Stimulated activated effector memory CD8-positive, alpha-beta T cell treated with anti-CD3 and anti-CD28 coated beads, Interleukin-12 subunit alpha, Interleukin-12 subunit beta, amount 100 ng/mL, for 72 hours (primary cell): ENCODE data around the gene PYGB.

Experiments
- ATAC-seq: fragments of 150-1000 bp; cut with Tn5 transposase; 2 replicates; pipeline ENCODE4 v1.10.0; 2021
- DNase-seq, 2 donors: peaks; one replicate each; pipeline ENCODE4 v3.0.0; 2021 to 2022; ENCODE audit warnings: low spot score in 2 of 2
- H3K27ac Mint-ChIP-seq: one replicate; pipeline ENCODE4 v1.8.0; 2022; ENCODE audit warnings: mild to moderate bottlenecking, mixed read lengths
- H3K36me3 Mint-ChIP-seq: one replicate; pipeline ENCODE4 v1.8.0; 2022; ENCODE audit warnings: mild to moderate bottlenecking, mixed read lengths
- H3K4me1 Mint-ChIP-seq: one replicate; pipeline ENCODE4 v1.8.0; 2022; ENCODE audit warnings: mixed read lengths
- H3K4me3 Mint-ChIP-seq: one replicate; pipeline ENCODE4 v1.8.0; 2022; ENCODE audit warnings: mild to moderate bottlenecking, mixed read lengths
- H3K9me3 Mint-ChIP-seq: one replicate; pipeline ENCODE4 v1.8.0; 2022; ENCODE audit warnings: mixed read lengths

The PYGB gene

DNA sequence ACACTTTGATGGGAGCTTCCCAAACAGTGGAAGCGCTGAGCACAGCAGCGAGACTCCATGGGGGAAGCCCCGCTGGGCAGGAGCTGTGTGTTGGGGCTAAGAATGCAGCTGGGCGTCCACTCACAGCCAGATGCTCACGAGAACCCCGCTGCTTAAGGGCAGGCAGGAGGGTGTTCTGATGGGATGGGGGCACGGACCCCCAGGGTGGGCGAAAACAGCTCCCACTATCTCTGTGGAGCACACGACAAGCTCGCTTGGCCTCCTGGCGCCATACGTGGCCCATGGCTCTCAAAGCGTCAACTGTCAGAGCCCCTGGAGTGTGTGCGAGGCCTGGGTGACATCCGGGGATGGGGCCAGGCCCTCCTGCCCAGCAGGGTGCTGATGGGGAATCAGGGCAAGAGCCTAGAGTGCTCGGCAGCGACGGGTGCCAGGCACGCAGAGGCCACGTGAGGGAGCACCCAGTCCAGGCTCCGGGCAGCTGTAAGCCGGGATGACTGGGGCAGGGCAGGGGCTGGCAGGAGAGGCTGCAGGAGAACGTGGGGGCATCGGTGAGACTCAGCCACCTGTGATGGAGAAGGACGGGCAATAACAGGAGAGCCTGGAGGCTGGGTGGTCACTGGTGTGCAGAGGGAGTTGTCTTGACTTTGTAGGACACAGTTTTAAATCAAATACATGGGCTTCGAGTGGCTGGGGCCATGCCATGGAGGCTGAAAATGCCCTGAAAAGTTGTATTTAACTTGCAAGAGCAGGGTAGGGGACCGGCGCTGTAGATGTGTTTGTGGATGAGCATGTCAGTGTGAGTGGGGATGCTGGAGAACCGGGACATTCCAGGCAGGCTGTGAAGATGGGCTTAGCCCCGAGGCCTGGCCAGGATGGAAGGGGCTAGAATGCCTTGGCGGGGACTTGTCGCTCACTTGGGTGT lies 27.3 kb downstream of the PYGB start:
- ATAC-seq (no peak), DNase-seq (no peak)
- H3K9me3 Mint-ChIP-seq: no peaks in the 10 kb centered on the region
- no peak overlapping the region for H3K4me3 Mint-ChIP-seq
- H3K4me1 Mint-ChIP-seq: no peaks in the 10 kb centered on the region
- H3K36me3 Mint-ChIP-seq: peaks cover 40% of the 10 kb centered on the region
- H3K27ac Mint-ChIP-seq: peak overlapping the region; percentile 63

DNA sequence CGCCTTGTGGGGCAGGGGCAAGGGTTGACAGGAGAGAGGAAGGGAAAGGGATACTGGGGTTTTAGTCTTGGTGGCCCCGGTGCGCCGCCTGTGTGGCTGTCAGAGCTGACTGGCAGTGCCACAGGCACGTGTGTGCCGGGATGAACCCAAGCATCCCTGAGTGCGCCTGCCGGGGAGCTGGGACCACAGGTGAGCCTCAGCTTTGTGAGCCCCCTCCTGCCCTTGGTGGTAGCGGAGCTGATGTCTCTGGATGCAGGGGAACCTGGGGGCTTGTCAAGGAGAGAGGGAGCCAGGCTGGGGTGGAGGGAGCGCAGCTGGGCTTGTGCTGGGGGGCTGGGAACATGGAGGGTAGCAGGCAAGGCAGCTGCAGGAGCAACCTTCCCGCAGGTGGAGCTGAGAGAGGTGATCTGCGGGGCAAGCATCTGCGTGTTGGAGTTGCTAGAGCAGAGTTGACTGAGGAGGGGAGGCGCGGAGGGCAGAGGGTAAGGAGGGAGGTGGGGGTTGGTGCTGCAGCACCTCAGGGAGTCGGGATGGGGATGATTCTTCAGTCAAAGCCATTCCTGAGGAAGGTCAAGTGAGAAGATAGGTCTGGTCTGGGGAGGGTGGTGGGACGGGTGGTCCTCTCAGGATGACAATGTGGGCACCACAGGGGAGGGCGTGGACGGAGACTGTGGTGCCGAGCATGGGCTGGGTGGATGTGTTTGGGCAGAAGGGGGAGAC lies 28.1 kb downstream of the PYGB start:
- Mint-ChIP-seq H3K9me3 (no peaks in the 10 kb centered on the region), H3K4me3 (no peak overlapping the region), H3K4me1 (no peaks in the 10 kb centered on the region), H3K36me3 (peaks cover 31% of the 10 kb centered on the region), H3K27ac (peak overlapping the region; percentile 63)
- ATAC-seq: no peak
- DNase-seq: no peak

DNA sequence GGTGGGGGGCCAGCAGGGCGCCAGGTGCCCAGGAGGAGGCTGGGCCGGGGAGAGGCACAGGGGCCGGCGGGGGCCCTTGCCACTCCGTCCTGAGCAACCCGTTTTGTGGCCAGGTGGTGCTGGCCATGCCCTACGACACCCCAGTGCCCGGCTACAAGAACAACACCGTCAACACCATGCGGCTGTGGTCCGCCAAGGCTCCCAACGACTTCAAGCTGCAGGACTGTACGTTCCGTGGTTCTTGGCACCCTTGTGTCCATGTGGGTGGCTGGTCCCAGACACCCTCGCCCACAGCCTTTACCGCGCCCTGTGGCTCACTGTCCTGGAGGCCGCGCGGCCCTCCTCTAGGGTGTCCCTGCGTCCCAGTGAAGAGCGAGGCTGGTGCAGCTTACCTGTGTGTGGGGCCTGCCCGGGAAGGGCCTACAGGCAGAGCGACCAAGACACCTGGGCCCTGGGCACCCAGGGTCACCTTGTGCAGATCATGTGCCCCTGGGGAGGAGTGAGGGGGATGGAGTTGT lies 28.7 kb downstream of the PYGB start:
- Mint-ChIP-seq H3K36me3 (peaks cover 27% of the 10 kb centered on the region), H3K9me3 (no peaks in the 10 kb centered on the region), H3K27ac (peak overlapping the region; percentile 61), H3K4me1 (no peaks in the 10 kb centered on the region), H3K4me3 (no peak overlapping the region)
- ATAC-seq (no peak), DNase-seq (no peak)

DNA sequence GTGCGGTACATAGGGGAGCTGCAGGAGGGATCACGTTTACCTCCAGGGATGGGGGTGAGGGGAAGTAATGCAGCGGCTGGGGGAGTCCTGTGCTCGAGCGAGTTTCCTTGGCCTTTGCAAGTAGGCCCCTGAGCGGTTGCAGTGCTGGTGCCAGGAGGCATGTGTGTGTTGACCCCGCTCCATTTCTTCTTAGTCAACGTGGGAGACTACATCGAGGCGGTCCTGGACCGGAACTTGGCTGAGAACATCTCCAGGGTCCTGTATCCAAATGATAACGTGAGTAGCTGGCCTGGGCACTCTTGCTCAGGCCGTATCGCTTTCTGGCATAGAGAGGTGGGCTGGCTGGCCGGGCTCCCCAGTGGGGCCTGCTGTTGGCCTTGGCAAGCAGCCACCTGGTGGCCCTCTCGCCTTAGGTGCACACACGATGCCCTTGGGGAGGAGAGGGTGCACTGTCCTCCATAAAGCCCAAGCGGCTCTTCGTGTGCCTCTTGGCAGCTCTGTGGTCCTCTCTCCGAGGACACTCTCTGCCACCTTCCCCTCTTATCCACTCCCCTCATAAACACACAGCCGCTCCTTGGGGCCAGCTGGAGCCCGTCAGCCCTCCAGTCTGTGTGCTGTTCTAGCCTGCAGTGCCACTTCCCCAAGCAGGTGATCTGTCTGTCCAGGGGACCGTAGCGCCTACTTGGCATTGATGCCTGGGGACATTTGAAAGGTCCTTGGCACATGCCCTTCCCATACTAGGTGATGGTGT lies 29.3 kb downstream of the PYGB start:
- Mint-ChIP-seq H3K4me3 (no peak overlapping the region), H3K36me3 (peaks cover 22% of the 10 kb centered on the region), H3K4me1 (peaks cover under 1% of the 10 kb centered on the region), H3K27ac (peak overlapping the region; percentile 61), H3K9me3 (no peaks in the 10 kb centered on the region)
- no peak for ATAC-seq
- no peak for DNase-seq

DNA sequence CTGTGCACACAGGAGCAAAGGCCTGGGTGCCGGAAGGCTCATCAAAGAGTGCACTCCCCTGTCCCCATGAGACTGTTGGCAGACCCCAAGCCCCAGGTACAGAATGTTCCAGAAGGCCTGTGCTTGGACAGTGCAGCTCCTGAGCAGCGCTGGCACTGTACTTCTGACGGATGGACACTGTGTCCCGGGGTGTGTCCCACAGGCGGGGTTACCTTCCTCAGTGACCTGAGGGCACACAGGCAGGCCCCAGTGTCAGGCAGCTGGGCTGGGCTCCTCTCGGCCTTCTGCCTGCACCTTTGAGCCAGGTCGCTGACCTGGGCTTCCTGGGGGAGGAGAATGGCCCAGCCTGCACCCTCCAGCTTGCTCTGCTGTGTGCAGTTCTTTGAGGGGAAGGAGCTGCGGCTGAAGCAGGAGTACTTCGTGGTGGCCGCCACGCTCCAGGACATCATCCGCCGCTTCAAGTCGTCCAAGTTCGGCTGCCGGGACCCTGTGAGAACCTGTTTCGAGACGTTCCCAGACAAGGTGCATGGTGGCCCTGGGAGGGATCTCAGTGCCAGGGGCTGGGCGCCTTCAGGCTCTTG lies 30.1 kb downstream of the PYGB start:
- H3K9me3 Mint-ChIP-seq: no peaks in the 10 kb centered on the region
- H3K4me3 Mint-ChIP-seq: no peak overlapping the region
- no peak for DNase-seq
- ATAC-seq: no peak
- H3K4me1 Mint-ChIP-seq: peaks cover 5% of the 10 kb centered on the region
- H3K27ac Mint-ChIP-seq: peak overlapping the region; percentile 23
- H3K36me3 Mint-ChIP-seq: peaks cover 23% of the 10 kb centered on the region

DNA sequence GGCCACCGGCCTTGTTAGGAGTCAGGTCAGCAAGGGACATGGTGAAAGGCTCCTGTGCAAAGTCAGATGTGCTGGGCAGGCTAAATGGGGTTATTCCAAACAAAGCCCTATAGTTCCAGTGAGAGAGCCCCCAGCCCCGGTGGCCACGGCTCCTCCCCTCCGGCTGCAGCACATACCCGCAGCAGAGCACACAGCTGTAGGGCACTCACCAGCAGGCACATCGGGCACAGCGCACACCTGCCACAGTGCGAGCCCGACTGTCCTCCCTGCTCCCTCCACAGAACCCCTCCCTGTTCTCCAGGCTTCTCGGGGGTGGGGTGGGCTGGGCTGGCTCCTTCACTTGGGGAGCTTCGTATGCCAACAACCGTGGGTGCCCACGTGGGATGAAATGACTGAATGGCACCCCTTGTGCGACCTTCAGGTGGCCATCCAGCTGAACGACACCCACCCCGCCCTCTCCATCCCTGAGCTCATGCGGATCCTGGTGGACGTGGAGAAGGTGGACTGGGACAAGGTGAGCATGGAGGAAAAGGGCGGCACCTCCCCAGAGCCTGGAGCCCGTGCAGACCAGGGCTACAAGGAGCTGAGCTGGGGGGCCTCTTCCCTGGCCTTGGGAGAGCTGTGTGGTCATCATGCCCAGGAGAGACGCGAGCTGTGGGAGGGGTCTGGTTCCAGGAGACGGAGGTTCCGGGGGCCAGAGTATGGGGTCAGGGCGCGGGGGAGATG lies 30.9 kb downstream of the PYGB start:
- H3K27ac Mint-ChIP-seq: no peak overlapping the region
- no peak for ATAC-seq
- DNase-seq: no peak
- H3K4me1 Mint-ChIP-seq: peaks cover 5% of the 10 kb centered on the region
- H3K36me3 Mint-ChIP-seq: peaks cover 26% of the 10 kb centered on the region
- H3K4me3 Mint-ChIP-seq: no peak overlapping the region
- H3K9me3 Mint-ChIP-seq: no peaks in the 10 kb centered on the region

DNA sequence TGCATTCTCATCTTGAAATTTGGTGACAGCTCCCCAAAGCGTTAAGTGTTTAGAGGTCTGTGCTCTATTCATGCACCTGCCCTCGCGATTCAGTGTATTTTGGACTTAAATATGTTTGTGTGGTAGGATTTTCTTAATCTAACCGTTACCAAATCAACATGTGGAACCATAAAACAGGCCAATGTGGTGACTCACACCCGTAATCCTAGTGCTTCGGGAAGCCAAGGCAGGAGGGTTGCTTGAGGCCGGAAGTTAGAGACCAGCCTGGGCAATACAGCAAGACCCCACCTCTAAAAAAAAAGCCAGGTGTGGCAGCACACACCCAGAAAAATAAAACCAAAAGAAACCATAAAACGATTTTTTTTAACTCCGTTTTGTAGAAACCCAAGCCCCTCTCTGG lies 31.5 kb downstream of the PYGB start:
- H3K4me3 Mint-ChIP-seq: no peak overlapping the region
- no peaks in the 10 kb centered on the region for H3K9me3 Mint-ChIP-seq
- DNase-seq (no peak), ATAC-seq (no peak)
- peaks cover 32% of the 10 kb centered on the region for H3K36me3 Mint-ChIP-seq
- no peak overlapping the region for H3K27ac Mint-ChIP-seq
- peaks cover 5% of the 10 kb centered on the region for H3K4me1 Mint-ChIP-seq

DNA sequence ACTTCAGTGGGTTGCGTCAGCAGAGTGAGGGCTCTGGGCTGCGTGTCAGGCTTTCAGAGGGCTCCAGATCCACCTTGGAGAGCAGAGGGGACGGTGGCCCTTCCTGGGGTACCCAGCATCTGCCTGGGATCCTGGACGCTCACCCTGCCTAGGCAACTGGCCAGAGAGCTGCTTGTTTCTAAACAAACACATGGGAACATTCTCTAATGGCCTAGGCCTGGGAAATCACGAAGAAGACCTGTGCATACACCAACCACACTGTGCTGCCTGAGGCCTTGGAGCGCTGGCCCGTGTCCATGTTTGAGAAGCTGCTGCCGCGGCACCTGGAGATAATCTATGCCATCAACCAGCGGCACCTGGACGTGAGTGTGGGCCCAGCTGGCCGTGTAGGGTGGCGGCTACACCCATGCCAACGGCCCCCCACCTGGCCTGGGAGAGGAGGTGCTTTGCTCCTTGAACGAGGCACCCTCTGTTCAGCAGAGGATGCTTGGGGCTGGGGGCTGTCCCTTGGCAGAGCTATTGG lies 32.2 kb downstream of the PYGB start:
- no peak for ATAC-seq
- Mint-ChIP-seq H3K27ac (no peak overlapping the region), H3K9me3 (no peaks in the 10 kb centered on the region), H3K36me3 (peaks cover 35% of the 10 kb centered on the region), H3K4me1 (peaks cover 5% of the 10 kb centered on the region), H3K4me3 (no peak overlapping the region)
- DNase-seq: no peak

DNA sequence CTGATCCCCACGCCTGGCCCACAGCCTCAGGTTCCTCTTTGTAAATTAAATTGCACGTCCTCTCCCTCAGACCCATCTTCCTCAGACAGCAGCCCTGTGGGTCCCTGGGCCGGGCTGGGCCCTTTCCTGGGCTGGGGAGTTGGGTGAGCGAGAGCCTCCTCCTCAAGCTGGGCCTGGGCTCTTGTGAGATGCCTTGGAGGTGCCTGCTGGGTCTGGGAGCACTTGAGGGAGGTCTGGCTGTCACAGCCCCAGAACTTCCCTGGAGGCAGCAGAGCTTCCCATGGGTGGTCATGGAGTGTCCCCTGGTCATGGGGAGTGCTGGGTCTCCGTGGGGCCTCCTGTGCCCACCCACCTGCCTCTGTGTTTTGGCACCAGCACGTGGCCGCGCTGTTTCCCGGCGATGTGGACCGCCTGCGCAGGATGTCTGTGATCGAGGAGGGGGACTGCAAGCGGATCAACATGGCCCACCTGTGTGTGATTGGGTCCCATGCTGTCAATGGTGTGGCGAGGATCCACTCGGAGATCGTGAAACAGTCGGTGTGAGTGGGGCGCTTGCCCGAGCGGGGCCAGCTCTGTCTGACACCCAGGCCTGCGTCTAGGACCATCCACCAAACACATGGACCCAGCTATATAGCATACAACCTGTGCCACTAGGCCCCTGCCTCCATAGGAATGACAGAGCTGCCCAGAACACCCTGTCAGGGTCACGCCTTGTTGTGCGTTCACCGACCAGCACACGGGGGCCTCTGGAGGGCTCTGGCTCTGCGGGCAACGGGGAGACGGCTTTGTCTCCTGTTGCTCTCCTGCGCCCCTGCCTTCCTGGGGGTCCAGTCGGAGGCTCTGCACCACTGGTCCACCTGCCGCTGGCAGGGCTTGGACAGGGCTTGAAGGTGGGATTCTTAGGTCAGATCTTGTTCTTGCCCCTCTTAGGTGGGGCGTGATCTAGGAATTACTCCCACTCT lies 33.0 kb downstream of the PYGB start:
- Mint-ChIP-seq H3K9me3 (no peaks in the 10 kb centered on the region), H3K4me1 (peaks cover 5% of the 10 kb centered on the region), H3K36me3 (peaks cover 35% of the 10 kb centered on the region), H3K4me3 (no peak overlapping the region), H3K27ac (no peak overlapping the region)
- DNase-seq (no peak), ATAC-seq (no peak)

DNA sequence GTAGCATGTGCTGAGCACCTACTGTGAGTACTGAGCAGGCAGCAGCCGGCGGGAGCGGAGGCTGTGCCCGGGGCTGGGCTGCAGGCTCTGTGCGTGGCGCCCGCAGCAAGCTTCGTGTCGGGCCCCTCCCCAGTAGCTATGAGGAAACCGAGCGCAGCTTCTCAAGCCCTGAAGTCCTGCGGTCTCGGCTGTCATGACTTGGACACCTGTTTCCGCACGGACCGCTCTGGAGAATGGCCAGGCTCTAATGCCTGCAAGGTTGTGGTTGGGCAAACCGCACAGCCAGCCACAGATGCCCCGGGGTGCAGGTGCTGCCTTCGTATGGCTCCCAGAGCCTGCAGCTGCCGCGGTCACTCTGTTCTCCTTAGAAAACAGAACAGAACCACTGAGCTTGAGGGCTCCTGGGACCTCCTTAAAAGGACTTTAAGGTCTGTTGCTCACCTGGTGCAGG lies 33.7 kb downstream of the PYGB start:
- no peak for DNase-seq
- no peaks in the 10 kb centered on the region for H3K9me3 Mint-ChIP-seq
- peaks cover 37% of the 10 kb centered on the region for H3K36me3 Mint-ChIP-seq
- no peak overlapping the region for H3K4me3 Mint-ChIP-seq
- no peak for ATAC-seq
- H3K4me1 Mint-ChIP-seq: peaks cover 5% of the 10 kb centered on the region
- H3K27ac Mint-ChIP-seq: no peak overlapping the region

DNA sequence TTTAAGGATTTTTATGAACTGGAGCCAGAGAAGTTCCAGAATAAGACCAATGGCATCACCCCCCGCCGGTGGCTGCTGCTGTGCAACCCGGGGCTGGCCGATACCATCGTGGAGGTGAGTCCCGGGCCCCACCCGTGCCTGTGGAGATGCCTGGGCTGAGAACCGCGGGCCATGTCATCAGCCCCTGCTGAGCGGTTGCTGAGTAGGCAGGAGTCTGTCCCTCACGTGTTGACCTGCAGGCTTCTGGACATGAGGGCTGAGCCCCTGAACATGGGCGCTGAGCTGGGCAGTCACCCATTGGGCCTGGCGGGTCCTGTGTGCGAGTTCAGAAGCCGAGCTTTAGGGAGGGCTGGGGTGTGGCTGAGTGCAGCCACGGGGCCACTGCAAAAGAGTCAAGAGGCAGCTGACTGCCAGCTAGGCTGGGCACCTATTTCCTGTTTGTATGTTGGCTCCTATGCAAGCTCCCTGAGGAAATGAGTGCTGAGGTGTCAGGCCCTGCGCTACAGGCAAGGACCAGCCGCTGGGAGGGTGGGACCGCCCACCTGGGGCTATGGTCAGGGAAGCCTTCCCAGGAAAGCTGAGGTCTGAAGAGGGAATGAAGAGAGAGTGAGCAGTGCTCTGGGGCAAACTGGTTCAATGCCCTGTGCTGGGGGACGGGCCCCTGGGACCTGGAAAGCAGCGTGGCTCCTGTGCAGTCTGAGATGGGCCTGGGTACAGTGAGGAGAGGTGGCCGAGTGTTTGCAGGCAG lies 34.3 kb downstream of the PYGB start:
- no peaks in the 10 kb centered on the region for H3K9me3 Mint-ChIP-seq
- no peak overlapping the region for H3K4me3 Mint-ChIP-seq
- H3K4me1 Mint-ChIP-seq: peaks cover 9% of the 10 kb centered on the region
- no peak for ATAC-seq
- DNase-seq: no peak
- peaks cover 43% of the 10 kb centered on the region for H3K36me3 Mint-ChIP-seq
- peak overlapping the region; percentile 78 for H3K27ac Mint-ChIP-seq

DNA sequence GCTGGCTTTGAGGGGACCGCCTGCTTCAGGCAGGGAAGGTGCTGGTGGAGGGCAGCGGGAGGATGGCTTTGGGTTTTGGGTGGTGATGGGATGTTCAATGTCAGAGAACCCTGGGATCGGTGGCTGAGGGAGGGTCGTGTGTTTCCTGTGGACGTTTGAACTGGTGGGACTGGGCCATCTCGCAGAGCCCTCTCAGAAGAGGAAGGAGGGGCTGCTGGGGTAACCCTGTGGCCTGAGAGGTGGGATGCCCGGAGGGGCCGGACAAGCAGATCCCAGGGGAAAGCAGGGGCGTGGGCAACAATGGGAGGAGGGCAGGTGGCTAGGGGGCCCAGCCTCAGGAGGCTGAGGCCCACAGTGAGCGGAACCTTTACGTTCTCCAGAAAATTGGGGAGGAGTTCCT lies 34.9 kb downstream of the PYGB start:
- DNase-seq (no peak), ATAC-seq (no peak)
- peaks cover 43% of the 10 kb centered on the region for H3K36me3 Mint-ChIP-seq
- peak overlapping the region; percentile 78 for H3K27ac Mint-ChIP-seq
- no peak overlapping the region for H3K4me3 Mint-ChIP-seq
- H3K4me1 Mint-ChIP-seq: peaks cover 9% of the 10 kb centered on the region
- no peaks in the 10 kb centered on the region for H3K9me3 Mint-ChIP-seq
